Loucy (cell line): Measurements from ENCODE around the gene TFEC.

ENCODE experiments used
- H2AFZ ChIP-seq: fragments of 200-600 bp; sonication (generic); 2 replicates; pipeline ENCODE4 v1.6.0; 2016; ENCODE audit warnings: antibody characterized with exemption, mild to moderate bottlenecking, low read length, moderate library complexity
- H3F3A ChIP-seq: fragments of 200-600 bp; 2 replicates; pipeline ENCODE4 v1.6.0; 2016; ENCODE audit warnings: antibody characterized with exemption, low read depth, mild to moderate bottlenecking
- H3K27me3 ChIP-seq: fragments of 200-600 bp; sonication (generic); 2 replicates; pipeline ENCODE4 v1.6.1; 2014; ENCODE audit warnings: low read length, mild to moderate bottlenecking; ENCODE audit not compliant: insufficient read depth, poor library complexity, severe bottlenecking
- H3K36me3 ChIP-seq: fragments of 200-600 bp; sonication (generic); 2 replicates; pipeline ENCODE4 v1.6.1; 2016; ENCODE audit warnings: low read length; ENCODE audit not compliant: insufficient read depth
- H3K4me1 ChIP-seq: fragments of 200-600 bp; sonication (generic); 2 replicates; pipeline ENCODE4 v1.5.1; 2014; ENCODE audit warnings: low read length, mild to moderate bottlenecking; ENCODE audit not compliant: insufficient read depth, poor library complexity, severe bottlenecking
- H3K4me2 ChIP-seq: fragments of 200-600 bp; sonication (generic); 2 replicates; pipeline ENCODE4 v1.6.0; 2014; ENCODE audit warnings: antibody characterized with exemption, low read length, low read depth, mild to moderate bottlenecking; ENCODE audit not compliant: poor library complexity, severe bottlenecking
- H3K4me3 ChIP-seq: fragments of 200-600 bp; sonication (generic); 2 replicates; pipeline ENCODE4 v1.5.1; 2014; ENCODE audit warnings: low read length, mild to moderate bottlenecking, mixed read lengths; ENCODE audit not compliant: poor library complexity, severe bottlenecking
- H3K79me2 ChIP-seq: fragments of 200-600 bp; sonication (generic); 2 replicates; pipeline ENCODE4 v1.6.1; 2014; ENCODE audit warnings: low read length; ENCODE audit not compliant: insufficient read depth
- H3K9ac ChIP-seq: fragments of 200-600 bp; sonication (generic); 2 replicates; pipeline ENCODE4 v1.6.0; 2014; ENCODE audit warnings: mild to moderate bottlenecking, low read depth, low read length, moderate library complexity; ENCODE audit not compliant: poor library complexity, severe bottlenecking
- H3K9me2 ChIP-seq: fragments of 200-600 bp; sonication (generic); replicated peaks from 2 replicates; pipeline ENCODE4 v1.6.1; 2016; ENCODE audit warnings: low read depth, low read length, mixed read lengths
- H3K9me3 ChIP-seq: fragments of 200-600 bp; sonication (generic); 2 replicates; pipeline ENCODE4 v1.6.1; 2014; ENCODE audit warnings: mild to moderate bottlenecking, antibody characterized with exemption, low read length, low read depth; ENCODE audit not compliant: insufficient read depth
- H4K20me1 ChIP-seq: fragments of 200-600 bp; sonication (generic); 2 replicates; pipeline ENCODE4 v1.6.0; 2014; ENCODE audit warnings: antibody characterized with exemption, low read length, mild to moderate bottlenecking; ENCODE audit not compliant: insufficient read depth, poor library complexity, severe bottlenecking
- CTCF ChIP-seq: fragments of 200-600 bp; sonication (generic); conservative IDR thresholded peaks from 2 replicates; pipeline ENCODE4 v1.5.1; 2014; ENCODE audit warnings: mild to moderate bottlenecking, antibody characterized with exemption, low read length
- EZH2phosphoT487 ChIP-seq: fragments of 200-600 bp; IDR thresholded peaks from 2 replicates; pipeline ENCODE4 v1.6.1; 2018; ENCODE audit warnings: antibody characterized with exemption, mild to moderate bottlenecking, moderate library complexity, borderline replicate concordance

TFEC gene

GRCh38 chr7:115971506-115971905 lies 59.1 kb downstream of the TFEC start:
- no peaks in the 10 kb centered on the region for H3K9me2 ChIP-seq
- H3K27me3 ChIP-seq: no peaks in the 10 kb centered on the region
- H3K79me2 ChIP-seq: no peaks in the 10 kb centered on the region
- no peaks in the 10 kb centered on the region for H3K9me3 ChIP-seq
- H3F3A ChIP-seq: no peaks in the 10 kb centered on the region
- no peak overlapping the region for H3K9ac ChIP-seq
- no peak overlapping the region for H2AFZ ChIP-seq
- no peaks in the 10 kb centered on the region for H3K4me1 ChIP-seq
- no peak overlapping the region for H3K4me3 ChIP-seq
- no peak overlapping the region for H3K4me2 ChIP-seq
- TF ChIP-seq EZH2phosphoT487 (no peak), CTCF (no peak)
- no peaks in the 10 kb centered on the region for H3K36me3 ChIP-seq
- H4K20me1 ChIP-seq: no peaks in the 10 kb centered on the region

GRCh38 chr7:115968596-115968995 lies 62.0 kb downstream of the TFEC start:
- no peak for TF ChIP-seq EZH2phosphoT487
- no peak for TF ChIP-seq CTCF
- Histone ChIP-seq H3K9me2 (no peaks in the 10 kb centered on the region), H3K9me3 (no peaks in the 10 kb centered on the region), H3K79me2 (no peaks in the 10 kb centered on the region), H3K27me3 (no peaks in the 10 kb centered on the region), H3K4me2 (no peak overlapping the region), H3K4me1 (no peaks in the 10 kb centered on the region), H3K4me3 (no peak overlapping the region), H3F3A (no peaks in the 10 kb centered on the region), H3K9ac (no peak overlapping the region), H4K20me1 (no peaks in the 10 kb centered on the region), H3K36me3 (no peaks in the 10 kb centered on the region), H2AFZ (no peak overlapping the region)

- no peak overlapping the region for H3K4me2 ChIP-seq
- H3K9ac ChIP-seq: no peak overlapping the region
- TF ChIP-seq CTCF (no peak), EZH2phosphoT487 (no peak)
- no peaks in the 10 kb centered on the region for H3K36me3 ChIP-seq
- no peak overlapping the region for H2AFZ ChIP-seq
- H3K4me1 ChIP-seq: no peaks in the 10 kb centered on the region
- no peaks in the 10 kb centered on the region for H4K20me1 ChIP-seq
- no peaks in the 10 kb centered on the region for H3F3A ChIP-seq
- no peak overlapping the region for H3K4me3 ChIP-seq
- no peaks in the 10 kb centered on the region for H3K9me3 ChIP-seq
- no peaks in the 10 kb centered on the region for H3K9me2 ChIP-seq
- H3K27me3 ChIP-seq: no peaks in the 10 kb centered on the region
- no peaks in the 10 kb centered on the region for H3K79me2 ChIP-seq
Measured at GRCh38 chr7:115968171-115968570, 62.4 kb downstream of the TFEC start.
